ENCODE data around the gene DTX3. TPM values are rescaled to one million over a fixed set of nuclear protein-coding genes. Genes with fewer than 3 reads are reported as not detected.
"Not testable (repeated sequence)": the region's sequence is repeated elsewhere in the genome, so short reads cannot be mapped to it uniquely, and the experiment has no call there.

Gene DTX3
- total RNA-seq, 1 donor from 2014 or later: 22.3 TPM

- H3K9me3 ChIP-seq (replicated peaks): no peaks in the 10 kb centered on the region
- H3K4me1 ChIP-seq: no peaks in the 10 kb centered on the region
- no peak for DNase-seq
- TF ChIP-seq CTCF (IDR thresholded peaks at IDR 0.05; ENCODE audit: borderline replicate concordance): no peak
- no peak overlapping the region for H3K27ac ChIP-seq (replicated peaks)
- intact Hi-C loops (cut with micrococcal nuclease): loop anchor here (5.0 kb wide), 1 partner anchor 38 kb away; no protein-coding TSS in a partner anchor
- no peak overlapping the region for H3K4me3 ChIP-seq
- peaks cover 52% of the 10 kb centered on the region for H3K27me3 ChIP-seq (ENCODE audit: low read depth)
- no peaks in the 10 kb centered on the region for H3K36me3 ChIP-seq
Measured at GRCh38 chr12:57584050-57584449, 20.6 kb upstream of the DTX3 start.

GRCh38 chr12:57584690-57585089 is 19.9 kb upstream of the DTX3 start:
- H3K4me1 ChIP-seq: no peaks in the 10 kb centered on the region
- peaks cover 52% of the 10 kb centered on the region for H3K27me3 ChIP-seq (ENCODE audit: low read depth)
- H3K9me3 ChIP-seq (replicated peaks): no peaks in the 10 kb centered on the region
- H3K27ac ChIP-seq (replicated peaks): no peak overlapping the region
- TF ChIP-seq CTCF (IDR thresholded peaks at IDR 0.05; ENCODE audit: borderline replicate concordance): no peak
- H3K36me3 ChIP-seq: no peaks in the 10 kb centered on the region
- H3K4me3 ChIP-seq: no peak overlapping the region
- intact Hi-C loops (cut with micrococcal nuclease): loop anchor here (5.0 kb wide), 1 partner anchor 38 kb away; no protein-coding TSS in a partner anchor
- no peak for DNase-seq

GRCh38 chr12:57585156-57585555 is 19.5 kb upstream of the DTX3 start:
- peaks cover 52% of the 10 kb centered on the region for H3K27me3 ChIP-seq (ENCODE audit: low read depth)
- no peak overlapping the region for H3K27ac ChIP-seq (replicated peaks)
- no peak for DNase-seq
- TF ChIP-seq CTCF (IDR thresholded peaks at IDR 0.05; ENCODE audit: borderline replicate concordance): no peak
- H3K36me3 ChIP-seq: no peaks in the 10 kb centered on the region
- intact Hi-C loops (cut with micrococcal nuclease): no loop called here
- peaks cover under 1% of the 10 kb centered on the region for H3K4me1 ChIP-seq
- no peaks in the 10 kb centered on the region for H3K9me3 ChIP-seq (replicated peaks)
- no peak overlapping the region for H3K4me3 ChIP-seq

GRCh38 chr12:57586128-57586527 is 18.5 kb upstream of the DTX3 start:
- DNase-seq: no peak
- intact Hi-C loops (cut with micrococcal nuclease): no loop called here
- H3K9me3 ChIP-seq (replicated peaks): no peaks in the 10 kb centered on the region
- TF ChIP-seq CTCF (IDR thresholded peaks at IDR 0.05; ENCODE audit: borderline replicate concordance): no peak
- H3K27ac ChIP-seq (replicated peaks): no peak overlapping the region
- peaks cover 10% of the 10 kb centered on the region for H3K4me1 ChIP-seq
- H3K36me3 ChIP-seq: no peaks in the 10 kb centered on the region
- H3K27me3 ChIP-seq (ENCODE audit: low read depth): peaks cover 48% of the 10 kb centered on the region
- no peak overlapping the region for H3K4me3 ChIP-seq

GRCh38 chr12:57586832-57587429 is 17.7 kb upstream of the DTX3 start:
- Histone ChIP-seq H3K27ac (replicated peaks) (no peak overlapping the region), H3K27me3 (ENCODE audit: low read depth) (peaks cover 40% of the 10 kb centered on the region), H3K9me3 (replicated peaks) (no peaks in the 10 kb centered on the region), H3K36me3 (no peaks in the 10 kb centered on the region), H3K4me1 (peaks cover 18% of the 10 kb centered on the region), H3K4me3 (no peak overlapping the region)
- no peak for DNase-seq
- intact Hi-C loops (cut with micrococcal nuclease): no loop called here
- TF ChIP-seq CTCF (IDR thresholded peaks at IDR 0.05; ENCODE audit: borderline replicate concordance): no peak

- H3K27ac ChIP-seq (replicated peaks); DNase-seq; intact Hi-C loops (cut with micrococcal nuclease); H3K9me3 ChIP-seq (replicated peaks); H3K4me3 ChIP-seq; H3K36me3 ChIP-seq: not testable (repeated sequence)
- peaks cover 29% of the 10 kb centered on the region for H3K27me3 ChIP-seq (ENCODE audit: low read depth)
- peaks cover 26% of the 10 kb centered on the region for H3K4me1 ChIP-seq
Measured at GRCh38 chr12:57588951-57589610, 15.5 kb upstream of the DTX3 start.
